ENCODE results near the gene UBE3A. TPM values are rescaled to one million over a fixed set of nuclear protein-coding genes. Genes with fewer than 3 reads are reported as not detected.

The UBE3A gene
- total and polyA plus RNA-seq, 10 of the 15 experiments (the other 5 are each of a cell fraction or from before 2014, with no cell fraction given) = 29.4 to 82.9 (median 58.7) TPM

DNA sequence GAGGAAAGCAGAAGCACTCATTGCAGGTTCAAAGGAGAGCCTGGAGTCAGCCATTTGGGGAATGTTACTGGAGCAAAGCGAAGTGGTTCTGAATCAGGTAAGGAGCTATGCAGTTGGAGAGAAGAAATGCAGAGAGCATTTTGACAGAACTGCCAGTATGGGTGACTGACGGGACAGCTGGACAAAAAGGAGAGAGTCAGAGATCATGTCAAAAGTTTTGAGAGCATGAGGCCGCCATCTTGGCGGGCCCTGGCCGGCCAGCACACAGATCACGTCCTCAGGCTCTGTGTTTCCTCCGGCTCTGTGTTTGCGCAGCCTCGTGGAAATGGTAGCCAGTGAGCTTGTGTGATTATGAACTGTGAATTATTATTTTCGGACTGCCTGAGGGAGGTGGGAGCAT lies 29.8 kb upstream of the UBE3A start:
- Histone ChIP-seq H3K4me2 (ENCODE audit: control insufficient read depth, insufficient read depth) (no peak overlapping the region), H3K4me1 (ENCODE audit: control insufficient read depth, insufficient read depth, low read length) (no peaks in the 10 kb centered on the region), H3K79me2 (ENCODE audit: control insufficient read depth, insufficient read depth, low read length) (no peaks in the 10 kb centered on the region), H3K27ac (ENCODE audit: control insufficient read depth, insufficient read depth) (no peak overlapping the region), H4K20me1 (ENCODE audit: control insufficient read depth, insufficient read depth) (no peaks in the 10 kb centered on the region), H3K9me3 (replicated peaks; ENCODE audit: control insufficient read depth, insufficient read depth, low read length) (no peaks in the 10 kb centered on the region; the same call in 2 of the 3 replicates), H3K9ac (ENCODE audit: control insufficient read depth, insufficient read depth, low read length) (no peak overlapping the region), H3K36me3 (ENCODE audit: control insufficient read depth in 2 of 2, insufficient read depth in 2 of 2, low read length in 1 of 2) (no peaks in the 10 kb centered on the region), H3K27me3 (replicated peaks in 1 of 2; ENCODE audit: control insufficient read depth in 2 of 2, insufficient read depth in 2 of 2, low read length in 1 of 2) (no peaks in the 10 kb centered on the region), H3K4me3 (no peak overlapping the region), H2AFZ (ENCODE audit: control insufficient read depth, low read depth, low read length) (no peak overlapping the region)
- 58% methylated on average over 9 of the region's 10 CpGs for WGBS (ENCODE audit: insufficient coverage, insufficient replicate concordance, low lambda C conversion rate, missing lambda C conversion rate)
- no peak for FAIRE-seq
- in situ Hi-C loops (cut with MboI) = loop anchor here (25.0 kb wide), 1 partner anchor 256 kb away; no protein-coding TSS in a partner anchor
- no peak for DNase-seq (ENCODE audit: low read depth, low spot score)
- POLR2A ChIA-PET = no interaction called here
- no peak for ATAC-seq
- intact Hi-C loops (cut with micrococcal nuclease; ENCODE audit: unreplicated experiment) = no loop called here
- SMC1A ChIA-PET (ENCODE audit: uncharacterized antibody, unreplicated experiment) = interaction anchor here (1.1 kb wide), 1 partner anchor 10 kb away, joined by 3 read pairs; no protein-coding TSS in a partner anchor
- BruUV-seq (replicated peaks) = no TSS peak
- RAD21 ChIA-PET (ENCODE audit: unreplicated experiment) = interaction anchor here (0.6 kb wide), 1 partner anchor 1947 kb away, joined by 3 read pairs; no protein-coding TSS in a partner anchor
- no peak for TF ChIP-seq POLR2AphosphoS2 (IDR thresholded peaks at IDR 0.05; ENCODE audit: low read depth, low read length)
- TF ChIP-seq ASH2L (IDR thresholded peaks at IDR 0.05; ENCODE audit: borderline replicate concordance, low read depth) = no peak
- no peak for TF ChIP-seq NR2C1 (IDR thresholded peaks at IDR 0.05)
- no peak for TF ChIP-seq ZBTB40 (IDR thresholded peaks at IDR 0.05; ENCODE audit: borderline replicate concordance)
- TF ChIP-seq ZNF207 (IDR thresholded peaks at IDR 0.05; ENCODE audit: borderline replicate concordance) = no peak
- no peak for TF ChIP-seq JUND (IDR thresholded peaks at IDR 0.05; ENCODE audit: low read depth, low read length)
- TF ChIP-seq, protein P1, sequence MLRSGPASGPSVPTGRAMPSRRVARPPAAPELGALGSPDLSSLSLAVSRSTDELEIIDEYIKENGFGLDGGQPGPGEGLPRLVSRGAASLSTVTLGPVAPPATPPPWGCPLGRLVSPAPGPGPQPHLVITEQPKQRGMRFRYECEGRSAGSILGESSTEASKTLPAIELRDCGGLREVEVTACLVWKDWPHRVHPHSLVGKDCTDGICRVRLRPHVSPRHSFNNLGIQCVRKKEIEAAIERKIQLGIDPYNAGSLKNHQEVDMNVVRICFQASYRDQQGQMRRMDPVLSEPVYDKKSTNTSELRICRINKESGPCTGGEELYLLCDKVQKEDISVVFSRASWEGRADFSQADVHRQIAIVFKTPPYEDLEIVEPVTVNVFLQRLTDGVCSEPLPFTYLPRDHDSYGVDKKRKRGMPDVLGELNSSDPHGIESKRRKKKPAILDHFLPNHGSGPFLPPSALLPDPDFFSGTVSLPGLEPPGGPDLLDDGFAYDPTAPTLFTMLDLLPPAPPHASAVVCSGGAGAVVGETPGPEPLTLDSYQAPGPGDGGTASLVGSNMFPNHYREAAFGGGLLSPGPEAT (IDR thresholded peaks at IDR 0.05; ENCODE audit: low read depth) = no peak
- TF ChIP-seq NFXL1 (IDR thresholded peaks at IDR 0.05; ENCODE audit: borderline replicate concordance) = no peak
- TF ChIP-seq CTCF (IDR thresholded peaks at IDR 0.05 in 2 of 3, conservative IDR thresholded peaks at IDR 0.05 in 1 of 3; ENCODE audit: control insufficient read depth in 2 of 3, extremely low read depth in 1 of 3, insufficient read depth in 1 of 3, low read depth in 3 of 3, low read length in 3 of 3) = no peak
- CTCF ChIA-PET = no interaction called here

Data from GM12878 (cell line).